Jurkat, Clone E6-1 (cell line): ENCODE data around the gene HNRNPH3.

ENCODE experiments used
- DNase-seq: peaks from one replicate; pipeline ENCODE4 v3.0.0-alpha.2; 2011; ENCODE audit warnings: low read depth, low spot score
- H3K4me3 ChIP-seq: 2 replicates; pipeline ENCODE4 v1.5.1; 2011; ENCODE audit warnings: mild to moderate bottlenecking, low read length, control low read depth, moderate library complexity

HNRNPH3 gene

DNA sequence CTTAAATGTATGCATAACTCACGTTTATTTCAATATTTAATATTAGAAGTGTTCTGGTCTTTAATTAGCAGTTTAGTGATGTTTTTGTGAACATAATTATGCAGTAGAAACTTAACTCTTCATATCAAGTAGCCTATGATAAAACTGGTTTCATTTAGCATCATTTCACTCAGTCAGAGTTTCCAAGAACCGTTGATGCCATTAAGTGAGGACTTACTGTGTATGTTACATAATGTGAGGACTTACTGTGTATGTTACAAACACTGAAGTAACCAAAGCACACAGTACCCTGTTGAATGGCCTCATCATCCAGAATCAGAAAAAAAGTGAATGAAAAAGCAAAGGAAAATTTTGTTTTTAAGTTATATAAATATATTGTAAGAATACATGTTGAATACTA lies 33.7 kb downstream of the HNRNPH3 start:
- no peak overlapping the region for H3K4me3 ChIP-seq
- DNase-seq = no peak

- no peak overlapping the region for H3K4me3 ChIP-seq
- DNase-seq = no peak
Measured at GRCh38 chr10:68366600-68366999, 34.7 kb downstream of the HNRNPH3 start.

GRCh38 chr10:68367121-68367520 lies 35.3 kb downstream of the HNRNPH3 start:
- H3K4me3 ChIP-seq = no peak overlapping the region
- no peak for DNase-seq

- DNase-seq = no peak
- no peak overlapping the region for H3K4me3 ChIP-seq
Measured at GRCh38 chr10:68371604-68372003, 39.7 kb downstream of the HNRNPH3 start.

GRCh38 chr10:68385740-68386139 lies 53.9 kb downstream of the HNRNPH3 start:
- DNase-seq = no peak
- no peak overlapping the region for H3K4me3 ChIP-seq
